Measurements from ENCODE around the gene TEX2. TPM values are rescaled to one million over a fixed set of nuclear protein-coding genes. Genes with fewer than 3 reads are reported as not detected.
A peak's percentile ranks its signal among the peaks of the same experiment; 100 is the strongest.

Gene TEX2
- total and polyA plus RNA-seq, 2 of the 13 experiments (the other 11 are each of a cell fraction or from before 2014, with no cell fraction given), result 21.4 to 37.7 TPM

DNA sequence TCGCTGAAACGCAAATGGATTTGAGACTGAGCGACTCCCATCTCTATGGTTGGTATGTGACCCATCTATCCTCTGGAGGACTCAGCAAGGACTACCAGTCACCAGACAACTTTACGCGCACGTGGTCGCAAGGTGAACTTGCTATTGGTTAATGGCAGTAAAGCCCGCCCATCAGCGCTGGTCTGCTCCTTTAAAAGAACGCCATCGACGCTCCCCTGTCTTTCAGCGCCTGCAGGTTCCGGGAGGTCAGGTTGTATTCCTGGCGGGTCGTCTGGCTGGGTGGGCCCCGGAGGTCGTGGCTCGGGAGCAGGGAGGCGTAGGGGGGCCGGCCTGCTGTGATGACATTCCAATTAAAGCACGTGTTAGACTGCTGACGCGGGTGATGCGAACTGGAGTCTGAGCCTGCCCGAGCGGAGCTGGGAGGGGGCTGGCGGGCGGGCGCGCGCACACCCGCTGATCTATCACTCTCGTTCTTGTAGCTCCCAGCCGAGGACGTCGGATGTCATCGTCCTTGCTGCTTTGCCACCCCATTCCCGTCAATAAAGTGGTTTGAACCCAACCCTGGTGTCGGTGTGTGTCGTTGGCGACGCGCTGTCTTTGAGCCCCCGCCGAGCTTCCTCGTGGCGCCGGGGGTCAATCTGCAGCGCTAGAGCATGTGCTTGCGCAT is 117.2 kb downstream of the TEX2 start (continued):
- TF ChIP-seq ZNF879 (CRISPR knock-in tag; IDR thresholded peaks at IDR 0.05), result peak; percentile 81; the same call in 1 of the 2 replicates
- TF ChIP-seq ZNF136 (CRISPR knock-in tag; IDR thresholded peaks at IDR 0.05; ENCODE audit: low read depth), result no peak
- TF ChIP-seq ZNF558 (CRISPR knock-in tag; IDR thresholded peaks at IDR 0.05; ENCODE audit: borderline replicate concordance), result peak; percentile 87; the same call in 1 of the 2 replicates
- peak; percentile 96 for TF ChIP-seq ZNF788 (CRISPR knock-in tag; IDR thresholded peaks at IDR 0.05; ENCODE audit: borderline replicate concordance)
- peak; percentile 94 for TF ChIP-seq ZSCAN31 (CRISPR knock-in tag; IDR thresholded peaks at IDR 0.05; ENCODE audit: low read depth)
- TF ChIP-seq RFXANK (CRISPR knock-in tag; IDR thresholded peaks at IDR 0.05), result peak; percentile 85
- peak; percentile 96 for TF ChIP-seq ZNF556 (CRISPR knock-in tag; IDR thresholded peaks at IDR 0.05; ENCODE audit: borderline replicate concordance)
- TF ChIP-seq, protein P1, sequence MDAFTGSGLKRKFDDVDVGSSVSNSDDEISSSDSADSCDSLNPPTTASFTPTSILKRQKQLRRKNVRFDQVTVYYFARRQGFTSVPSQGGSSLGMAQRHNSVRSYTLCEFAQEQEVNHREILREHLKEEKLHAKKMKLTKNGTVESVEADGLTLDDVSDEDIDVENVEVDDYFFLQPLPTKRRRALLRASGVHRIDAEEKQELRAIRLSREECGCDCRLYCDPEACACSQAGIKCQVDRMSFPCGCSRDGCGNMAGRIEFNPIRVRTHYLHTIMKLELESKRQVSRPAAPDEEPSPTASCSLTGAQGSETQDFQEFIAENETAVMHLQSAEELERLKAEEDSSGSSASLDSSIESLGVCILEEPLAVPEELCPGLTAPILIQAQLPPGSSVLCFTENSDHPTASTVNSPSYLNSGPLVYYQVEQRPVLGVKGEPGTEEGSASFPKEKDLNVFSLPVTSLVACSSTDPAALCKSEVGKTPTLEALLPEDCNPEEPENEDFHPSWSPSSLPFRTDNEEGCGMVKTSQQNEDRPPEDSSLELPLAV (CRISPR knock-in tag; conservative IDR thresholded peaks at IDR 0.05; ENCODE audit: low read depth), result no peak; the same call in 1 of the 2 replicates
- TF ChIP-seq HMGA1 (CRISPR knock-in tag; conservative IDR thresholded peaks at IDR 0.05), result no peak
- TF ChIP-seq, protein P2, sequence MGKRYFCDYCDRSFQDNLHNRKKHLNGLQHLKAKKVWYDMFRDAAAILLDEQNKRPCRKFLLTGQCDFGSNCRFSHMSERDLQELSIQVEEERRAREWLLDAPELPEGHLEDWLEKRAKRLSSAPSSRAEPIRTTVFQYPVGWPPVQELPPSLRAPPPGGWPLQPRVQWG (CRISPR knock-in tag; IDR thresholded peaks at IDR 0.05; ENCODE audit: borderline replicate concordance, low read depth), result no peak
- no peak for TF ChIP-seq PHB2 (IDR thresholded peaks at IDR 0.05; ENCODE audit: partially characterized antibody)
- no peak for TF ChIP-seq ZNF550 (CRISPR knock-in tag; IDR thresholded peaks at IDR 0.05; ENCODE audit: borderline replicate concordance)
- no peak for TF ChIP-seq KAT2B (IDR thresholded peaks at IDR 0.05; ENCODE audit: borderline replicate concordance, low read depth, low read length)
- TF ChIP-seq SMARCE1 (IDR thresholded peaks at IDR 0.05; ENCODE audit: borderline replicate concordance), result no peak
- TF ChIP-seq, protein P3, sequence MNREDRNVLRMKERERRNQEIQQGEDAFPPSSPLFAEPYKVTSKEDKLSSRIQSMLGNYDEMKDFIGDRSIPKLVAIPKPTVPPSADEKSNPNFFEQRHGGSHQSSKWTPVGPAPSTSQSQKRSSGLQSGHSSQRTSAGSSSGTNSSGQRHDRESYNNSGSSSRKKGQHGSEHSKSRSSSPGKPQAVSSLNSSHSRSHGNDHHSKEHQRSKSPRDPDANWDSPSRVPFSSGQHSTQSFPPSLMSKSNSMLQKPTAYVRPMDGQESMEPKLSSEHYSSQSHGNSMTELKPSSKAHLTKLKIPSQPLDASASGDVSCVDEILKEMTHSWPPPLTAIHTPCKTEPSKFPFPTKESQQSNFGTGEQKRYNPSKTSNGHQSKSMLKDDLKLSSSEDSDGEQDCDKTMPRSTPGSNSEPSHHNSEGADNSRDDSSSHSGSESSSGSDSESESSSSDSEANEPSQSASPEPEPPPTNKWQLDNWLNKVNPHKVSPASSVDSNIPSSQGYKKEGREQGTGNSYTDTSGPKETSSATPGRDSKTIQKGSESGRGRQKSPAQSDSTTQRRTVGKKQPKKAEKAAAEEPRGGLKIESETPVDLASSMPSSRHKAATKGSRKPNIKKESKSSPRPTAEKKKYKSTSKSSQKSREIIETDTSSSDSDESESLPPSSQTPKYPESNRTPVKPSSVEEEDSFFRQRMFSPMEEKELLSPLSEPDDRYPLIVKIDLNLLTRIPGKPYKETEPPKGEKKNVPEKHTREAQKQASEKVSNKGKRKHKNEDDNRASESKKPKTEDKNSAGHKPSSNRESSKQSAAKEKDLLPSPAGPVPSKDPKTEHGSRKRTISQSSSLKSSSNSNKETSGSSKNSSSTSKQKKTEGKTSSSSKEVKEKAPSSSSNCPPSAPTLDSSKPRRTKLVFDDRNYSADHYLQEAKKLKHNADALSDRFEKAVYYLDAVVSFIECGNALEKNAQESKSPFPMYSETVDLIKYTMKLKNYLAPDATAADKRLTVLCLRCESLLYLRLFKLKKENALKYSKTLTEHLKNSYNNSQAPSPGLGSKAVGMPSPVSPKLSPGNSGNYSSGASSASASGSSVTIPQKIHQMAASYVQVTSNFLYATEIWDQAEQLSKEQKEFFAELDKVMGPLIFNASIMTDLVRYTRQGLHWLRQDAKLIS (CRISPR knock-in tag; IDR thresholded peaks at IDR 0.05), result peak; percentile 97; the same call in 1 of the 2 replicates
- TF ChIP-seq, protein P4, sequence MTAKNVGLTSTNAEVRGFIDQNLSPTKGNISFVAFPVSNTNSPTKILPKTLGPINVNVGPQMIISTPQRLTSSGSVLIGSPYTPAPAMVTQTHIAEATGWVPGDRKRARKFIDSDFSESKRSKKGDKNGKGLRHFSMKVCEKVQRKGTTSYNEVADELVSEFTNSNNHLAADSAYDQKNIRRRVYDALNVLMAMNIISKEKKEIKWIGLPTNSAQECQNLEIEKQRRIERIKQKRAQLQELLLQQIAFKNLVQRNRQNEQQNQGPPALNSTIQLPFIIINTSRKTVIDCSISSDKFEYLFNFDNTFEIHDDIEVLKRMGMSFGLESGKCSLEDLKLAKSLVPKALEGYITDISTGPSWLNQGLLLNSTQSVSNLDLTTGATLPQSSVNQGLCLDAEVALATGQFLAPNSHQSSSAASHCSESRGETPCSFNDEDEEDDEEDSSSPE (CRISPR knock-in tag; IDR thresholded peaks at IDR 0.05), result peak; percentile 84
- TF ChIP-seq NFRKB (IDR thresholded peaks at IDR 0.05), result peak; percentile 3
- no peak for TF ChIP-seq ZNF629 (CRISPR knock-in tag; conservative IDR thresholded peaks at IDR 0.05)
- 0 out of 2 replicates have a peak, but pooled peaks have one; percentile 23 for TF ChIP-seq SMAD9 (CRISPR knock-in tag; IDR thresholded peaks at IDR 0.05)
- peak; percentile 18; the same call in 1 of the 2 replicates for TF ChIP-seq ZNF83 (CRISPR knock-in tag; IDR thresholded peaks at IDR 0.05; ENCODE audit: borderline replicate concordance)
- TF ChIP-seq ZNF605 (CRISPR knock-in tag; IDR thresholded peaks at IDR 0.05), result peak; percentile 95
- TF ChIP-seq ZNF816 (CRISPR knock-in tag; IDR thresholded peaks at IDR 0.05; ENCODE audit: borderline replicate concordance), result peak; percentile 97
- no peak for TF ChIP-seq ISX (CRISPR knock-in tag; conservative IDR thresholded peaks at IDR 0.05)
- peak; percentile 95 for TF ChIP-seq ZNF792 (CRISPR knock-in tag; IDR thresholded peaks at IDR 0.05)
- TF ChIP-seq ARNTL (CRISPR knock-in tag; IDR thresholded peaks at IDR 0.05), result peak; percentile 90

All from HepG2 (cell line).